Stimulated activated CD4-positive, alpha-beta T cell treated with anti-CD3 and anti-CD28 coated beads, TNF-alpha, amount 100 ng/mL, for 4 hours (primary cell): ENCODE results near the gene SPECC1.

ENCODE experiments used
- DNase-seq, 3 experiments: peaks; one replicate each; pipeline ENCODE4 v3.0.0-alpha.2; 2020; ENCODE audit warnings: low read depth in 3 of 3

SPECC1 gene

GRCh38 chr17:20273741-20274500 lies 264.8 kb downstream of the SPECC1 start:
- DNase-seq: no peak

- DNase-seq: no peak
These were observed 266.5 kb downstream of the SPECC1 start for GRCh38 chr17:20275653-20276052.

GRCh38 chr17:20276421-20276820 lies 267.3 kb downstream of the SPECC1 start:
- no peak for DNase-seq

- DNase-seq: no peak
These were observed 269.6 kb downstream of the SPECC1 start for GRCh38 chr17:20278805-20279204.

GRCh38 chr17:20279631-20280030 lies 270.5 kb downstream of the SPECC1 start:
- DNase-seq: no peak

GRCh38 chr17:20280051-20280450 lies 270.9 kb downstream of the SPECC1 start:
- no peak for DNase-seq

- DNase-seq: no peak
These were observed 271.7 kb downstream of the SPECC1 start for GRCh38 chr17:20280851-20281250.

GRCh38 chr17:20281860-20282259 lies 272.7 kb downstream of the SPECC1 start:
- DNase-seq: no peak

GRCh38 chr17:20282526-20283308 lies 273.6 kb downstream of the SPECC1 start:
- no peak for DNase-seq

- no peak for DNase-seq
These were observed 274.9 kb downstream of the SPECC1 start for GRCh38 chr17:20284022-20284421.

GRCh38 chr17:20284570-20285295 lies 275.6 kb downstream of the SPECC1 start:
- no peak for DNase-seq

GRCh38 chr17:20289984-20290383 lies 280.8 kb downstream of the SPECC1 start:
- DNase-seq: no peak

- no peak for DNase-seq
These were observed 282.7 kb downstream of the SPECC1 start for GRCh38 chr17:20291853-20292252.

GRCh38 chr17:20293501-20293900 lies 284.3 kb downstream of the SPECC1 start:
- no peak for DNase-seq

- no peak for DNase-seq
These were observed 285.0 kb downstream of the SPECC1 start for GRCh38 chr17:20294120-20294519.

- no peak for DNase-seq
These were observed 289.9 kb downstream of the SPECC1 start for GRCh38 chr17:20299013-20299412.

- no peak for DNase-seq
These were observed 291.3 kb downstream of the SPECC1 start for GRCh38 chr17:20300436-20300934.

- DNase-seq: no peak
These were observed 293.2 kb downstream of the SPECC1 start for GRCh38 chr17:20302246-20302917.

GRCh38 chr17:20304961-20305360 lies 295.8 kb downstream of the SPECC1 start:
- DNase-seq: no peak

- DNase-seq: no peak
These were observed 297.8 kb downstream of the SPECC1 start for GRCh38 chr17:20306924-20307323.

- DNase-seq: no peak
These were observed 298.3 kb downstream of the SPECC1 start for GRCh38 chr17:20307326-20307910.
